HG02870 (cell line): ENCODE data around the gene ANXA4.

Experiments used
- ATAC-seq: cut with Tn5 transposase; IDR thresholded peaks from one replicate; pipeline ENCODE4 v1.9.1; 2021; ENCODE audit warnings: mild to moderate bottlenecking, moderate library complexity; ENCODE audit not compliant: unreplicated experiment

Gene ANXA4

DNA sequence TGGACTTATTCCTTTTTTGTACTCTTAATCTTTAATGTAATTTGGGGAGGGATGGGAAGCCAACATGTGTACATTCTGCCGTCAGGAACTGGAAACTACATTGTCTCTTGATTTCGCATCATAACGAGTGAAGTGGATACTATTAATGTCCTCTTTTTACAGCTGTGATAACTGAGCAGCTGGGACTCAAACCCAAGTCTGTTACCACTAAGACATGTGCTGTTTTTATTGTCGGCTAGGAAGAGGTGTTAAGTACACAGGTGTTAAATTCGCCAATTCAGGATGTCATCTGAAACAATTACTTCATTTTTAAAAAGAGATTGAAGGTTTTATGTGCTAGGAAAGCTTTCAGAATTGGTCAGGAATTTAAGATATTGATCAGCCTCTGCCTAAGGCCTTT, 94.4 kb downstream of the ANXA4 start:
- no peak for ATAC-seq

- ATAC-seq = no peak
These were observed 95.6 kb downstream of the ANXA4 start for GRCh38 chr2:69837533-69837932.

DNA sequence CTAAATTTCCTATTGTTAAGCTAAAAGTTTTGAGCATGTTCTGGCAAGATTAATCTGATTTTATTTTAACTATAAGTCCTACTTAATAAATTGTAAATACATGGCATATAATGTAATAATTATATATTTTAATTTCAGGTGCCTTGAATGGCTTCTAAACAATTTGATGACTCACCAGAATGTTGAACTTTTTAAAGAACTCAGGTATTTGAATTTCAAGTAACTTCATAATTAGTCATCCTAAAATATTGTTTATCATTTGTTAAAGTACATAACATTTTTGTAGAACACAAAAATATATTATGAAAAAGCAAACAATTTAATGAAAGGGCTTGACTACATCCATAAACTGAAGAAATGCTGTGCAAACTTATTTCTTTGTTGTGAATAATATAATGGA, 102.1 kb downstream of the ANXA4 start:
- no peak for ATAC-seq

- no peak for ATAC-seq
These were observed 102.6 kb downstream of the ANXA4 start for GRCh38 chr2:69844560-69844959.

DNA sequence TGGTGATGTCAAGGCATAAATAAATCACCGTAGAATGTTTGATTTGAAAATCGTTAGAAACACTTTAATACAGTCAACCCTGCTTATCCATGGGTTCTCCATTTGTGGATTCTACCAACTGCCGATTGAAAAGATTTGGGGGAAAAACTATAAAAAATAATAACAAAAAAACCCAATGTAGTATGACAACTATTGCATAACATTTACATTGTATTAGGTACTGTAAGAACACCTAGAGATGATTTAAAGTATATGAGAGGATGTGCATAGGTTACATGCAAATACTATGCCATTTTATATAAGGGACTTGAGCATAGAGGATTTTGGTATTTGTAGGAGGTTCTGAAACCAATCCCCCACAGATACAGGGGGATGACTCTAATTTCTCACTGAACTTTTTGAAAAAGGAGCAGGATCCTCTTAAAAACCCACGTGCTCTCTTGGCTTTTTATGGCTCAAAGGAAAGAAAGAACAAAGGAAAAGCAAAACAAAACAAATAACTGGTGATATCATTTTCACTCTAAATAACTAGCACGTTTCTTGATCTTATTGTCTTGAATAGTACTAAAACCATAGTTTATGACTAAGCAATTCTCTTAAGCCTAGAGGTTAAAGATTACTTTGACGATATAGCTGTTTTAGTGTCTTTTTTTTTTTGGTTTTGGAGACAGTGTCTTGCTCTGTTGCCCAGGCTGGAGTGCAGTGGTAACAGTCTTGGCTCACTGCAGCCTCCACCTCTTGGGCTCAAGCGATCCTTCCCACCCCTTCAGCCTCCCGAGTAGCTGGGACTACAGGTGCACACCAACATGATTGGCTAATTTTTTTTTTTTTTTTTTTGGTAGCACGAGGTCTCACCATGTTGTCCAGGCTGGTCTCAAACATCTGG, 104.5 kb downstream of the ANXA4 start:
- no peak for ATAC-seq

- ATAC-seq = no peak
These were observed 105.3 kb downstream of the ANXA4 start for GRCh38 chr2:69847068-69847828.

DNA sequence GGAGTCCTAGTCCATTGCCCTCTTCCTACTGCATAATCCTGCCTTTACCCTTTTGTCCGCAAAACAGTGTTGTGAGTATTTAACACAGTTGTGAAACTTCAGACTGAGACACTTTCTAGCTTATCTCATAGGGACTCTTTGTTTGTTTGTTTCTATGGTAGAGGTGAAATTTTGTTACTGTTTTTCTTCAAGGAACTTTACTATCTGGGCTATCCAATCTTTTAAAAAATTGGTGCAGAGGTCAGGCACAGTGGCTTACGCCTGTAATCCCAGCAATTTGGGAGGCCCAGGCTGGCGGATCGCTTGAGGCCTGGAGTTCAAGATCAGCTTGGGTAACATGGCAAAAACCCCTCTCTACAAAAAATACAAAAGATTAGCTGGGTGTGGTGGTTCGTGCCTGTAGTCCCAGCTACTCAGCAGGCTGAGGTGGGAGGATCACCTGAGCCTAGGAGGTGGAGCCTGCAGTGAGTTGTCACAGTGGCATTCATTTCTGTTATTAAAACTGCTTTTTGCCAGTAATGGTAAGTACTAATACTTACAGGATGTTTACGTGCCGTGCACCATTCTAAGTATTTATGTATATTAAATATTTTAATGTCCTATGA, 106.4 kb downstream of the ANXA4 start:
- no peak for ATAC-seq

DNA sequence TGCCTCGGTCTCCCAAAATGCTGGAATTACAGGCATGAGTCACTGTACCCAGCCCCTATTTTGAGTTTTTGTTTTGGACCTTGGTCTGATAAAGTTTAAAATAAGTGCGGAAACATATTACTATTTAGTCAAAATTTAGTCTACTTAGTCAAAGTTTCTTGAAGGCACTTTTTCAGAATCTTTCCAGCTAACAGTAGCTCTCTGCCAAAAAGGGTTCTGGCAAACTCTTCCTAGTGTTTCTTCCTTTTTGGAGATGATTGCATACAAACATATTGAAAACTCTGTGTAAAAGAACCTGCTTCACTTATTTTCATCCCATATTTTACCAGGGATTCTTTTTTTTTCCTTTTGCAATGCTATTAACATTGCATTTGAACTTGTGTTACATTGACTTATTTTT, 116.3 kb downstream of the ANXA4 start:
- ATAC-seq = no peak

GRCh38 chr2:69863298-69863697, 121.4 kb downstream of the ANXA4 start:
- ATAC-seq = no peak
